ENCODE data around the gene MYRFL. TPM values are rescaled to one million over a fixed set of nuclear protein-coding genes. Genes with fewer than 3 reads are reported as not detected.

Gene MYRFL
- polyA plus RNA-seq, 1 of the 3 experiments (the other 2 are of a cell fraction) = not detected

DNA sequence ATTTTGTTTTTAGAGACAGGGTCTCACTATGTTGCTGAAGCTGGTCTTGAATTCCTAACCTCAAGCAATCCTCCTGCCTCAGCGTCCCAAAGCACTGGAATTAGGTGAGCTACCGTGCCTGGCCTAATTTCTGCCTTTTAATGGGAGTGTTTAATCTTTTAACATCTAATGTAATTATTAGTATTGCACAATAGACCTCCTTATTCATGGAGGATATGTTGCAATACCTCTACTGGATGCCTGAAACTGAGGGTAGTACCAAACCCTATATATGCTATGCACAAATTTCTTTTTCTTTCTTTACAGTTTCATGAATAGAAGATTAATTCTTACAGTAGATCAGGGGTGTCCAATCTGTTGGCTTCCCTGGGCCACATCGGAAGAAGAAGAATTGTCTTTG, 47.8 kb downstream of the MYRFL start:
- Histone ChIP-seq H3K36me3 (replicated peaks in 1 of 2; ENCODE audit: control insufficient read depth in 1 of 2, insufficient read depth in 2 of 2, low read length in 1 of 2) (no peaks in the 10 kb centered on the region), H3K27me3 (ENCODE audit: insufficient read depth) (no peaks in the 10 kb centered on the region), H3K27ac (ENCODE audit: low read depth in 2 of 2, low read length in 1 of 2) (no peak overlapping the region), H3K79me2 (ENCODE audit: insufficient read depth) (no peaks in the 10 kb centered on the region), H2AFZ (ENCODE audit: low read depth) (no peak overlapping the region), H3K4me3 (ENCODE audit: low read depth in 2 of 2, low read length in 1 of 2) (no peak overlapping the region), H3K9me2 (no peaks in the 10 kb centered on the region), H3F3A (replicated peaks; ENCODE audit: insufficient read depth) (no peaks in the 10 kb centered on the region), H3K9ac (no peak overlapping the region), H3K4me1 (ENCODE audit: control insufficient read depth in 1 of 2, insufficient read depth in 2 of 2, low read depth in 1 of 2, low read length in 1 of 2) (peaks cover 0 to 6% of the 10 kb centered on the region in 2 experiments; a peak in 1 of 4 replicates), H3K9me3 (no peaks in the 10 kb centered on the region), H4K20me1 (ENCODE audit: insufficient read depth) (no peaks in the 10 kb centered on the region), H3K4me2 (no peak overlapping the region)
- WGBS (ENCODE audit: low lambda C conversion rate) = 15% methylated on average over 3 of the region's 3 CpGs
- no peak for DNase-seq
- CTCF ChIA-PET = interaction anchor here (0.7 to 2.3 kb wide), 3 partner anchors 27 to 704 kb away, joined by 3 to 7 read pairs (median 4); no protein-coding TSS in a partner anchor
- POLR2A ChIA-PET = no interaction called here
- TF ChIP-seq FOSL2 (IDR thresholded peaks at IDR 0.05; ENCODE audit: borderline replicate concordance, low read depth) (no peak), JUND (IDR thresholded peaks at IDR 0.05) (no peak), FOXM1 (IDR thresholded peaks at IDR 0.05; ENCODE audit: low read depth) (no peak), RCOR1 (IDR thresholded peaks at IDR 0.05; ENCODE audit: low read length) (no peak), CHD2 (IDR thresholded peaks at IDR 0.05; ENCODE audit: low read length, partially characterized antibody) (no peak), MEF2A (IDR thresholded peaks at IDR 0.05; ENCODE audit: borderline replicate concordance, low read depth) (no peak), POLR2AphosphoS5 (IDR thresholded peaks at IDR 0.05; ENCODE audit: low read depth, low read length) (no peak), MXI1 (IDR thresholded peaks at IDR 0.05; ENCODE audit: low read depth, low read length) (no peak), GABPA (IDR thresholded peaks at IDR 0.05; ENCODE audit: low read depth) (no peak), GATA2 (CRISPR knock-in tag; IDR thresholded peaks at IDR 0.05) (no peak)
- TF ChIP-seq, protein P1, sequence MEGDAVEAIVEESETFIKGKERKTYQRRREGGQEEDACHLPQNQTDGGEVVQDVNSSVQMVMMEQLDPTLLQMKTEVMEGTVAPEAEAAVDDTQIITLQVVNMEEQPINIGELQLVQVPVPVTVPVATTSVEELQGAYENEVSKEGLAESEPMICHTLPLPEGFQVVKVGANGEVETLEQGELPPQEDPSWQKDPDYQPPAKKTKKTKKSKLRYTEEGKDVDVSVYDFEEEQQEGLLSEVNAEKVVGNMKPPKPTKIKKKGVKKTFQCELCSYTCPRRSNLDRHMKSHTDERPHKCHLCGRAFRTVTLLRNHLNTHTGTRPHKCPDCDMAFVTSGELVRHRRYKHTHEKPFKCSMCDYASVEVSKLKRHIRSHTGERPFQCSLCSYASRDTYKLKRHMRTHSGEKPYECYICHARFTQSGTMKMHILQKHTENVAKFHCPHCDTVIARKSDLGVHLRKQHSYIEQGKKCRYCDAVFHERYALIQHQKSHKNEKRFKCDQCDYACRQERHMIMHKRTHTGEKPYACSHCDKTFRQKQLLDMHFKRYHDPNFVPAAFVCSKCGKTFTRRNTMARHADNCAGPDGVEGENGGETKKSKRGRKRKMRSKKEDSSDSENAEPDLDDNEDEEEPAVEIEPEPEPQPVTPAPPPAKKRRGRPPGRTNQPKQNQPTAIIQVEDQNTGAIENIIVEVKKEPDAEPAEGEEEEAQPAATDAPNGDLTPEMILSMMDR (IDR thresholded peaks at IDR 0.05) = no peak
- TF ChIP-seq, protein P2, sequence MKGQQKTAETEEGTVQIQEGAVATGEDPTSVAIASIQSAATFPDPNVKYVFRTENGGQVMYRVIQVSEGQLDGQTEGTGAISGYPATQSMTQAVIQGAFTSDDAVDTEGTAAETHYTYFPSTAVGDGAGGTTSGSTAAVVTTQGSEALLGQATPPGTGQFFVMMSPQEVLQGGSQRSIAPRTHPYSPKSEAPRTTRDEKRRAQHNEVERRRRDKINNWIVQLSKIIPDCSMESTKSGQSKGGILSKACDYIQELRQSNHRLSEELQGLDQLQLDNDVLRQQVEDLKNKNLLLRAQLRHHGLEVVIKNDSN (IDR thresholded peaks at IDR 0.05; ENCODE audit: borderline replicate concordance, low read depth) = no peak
- TF ChIP-seq, protein P3, sequence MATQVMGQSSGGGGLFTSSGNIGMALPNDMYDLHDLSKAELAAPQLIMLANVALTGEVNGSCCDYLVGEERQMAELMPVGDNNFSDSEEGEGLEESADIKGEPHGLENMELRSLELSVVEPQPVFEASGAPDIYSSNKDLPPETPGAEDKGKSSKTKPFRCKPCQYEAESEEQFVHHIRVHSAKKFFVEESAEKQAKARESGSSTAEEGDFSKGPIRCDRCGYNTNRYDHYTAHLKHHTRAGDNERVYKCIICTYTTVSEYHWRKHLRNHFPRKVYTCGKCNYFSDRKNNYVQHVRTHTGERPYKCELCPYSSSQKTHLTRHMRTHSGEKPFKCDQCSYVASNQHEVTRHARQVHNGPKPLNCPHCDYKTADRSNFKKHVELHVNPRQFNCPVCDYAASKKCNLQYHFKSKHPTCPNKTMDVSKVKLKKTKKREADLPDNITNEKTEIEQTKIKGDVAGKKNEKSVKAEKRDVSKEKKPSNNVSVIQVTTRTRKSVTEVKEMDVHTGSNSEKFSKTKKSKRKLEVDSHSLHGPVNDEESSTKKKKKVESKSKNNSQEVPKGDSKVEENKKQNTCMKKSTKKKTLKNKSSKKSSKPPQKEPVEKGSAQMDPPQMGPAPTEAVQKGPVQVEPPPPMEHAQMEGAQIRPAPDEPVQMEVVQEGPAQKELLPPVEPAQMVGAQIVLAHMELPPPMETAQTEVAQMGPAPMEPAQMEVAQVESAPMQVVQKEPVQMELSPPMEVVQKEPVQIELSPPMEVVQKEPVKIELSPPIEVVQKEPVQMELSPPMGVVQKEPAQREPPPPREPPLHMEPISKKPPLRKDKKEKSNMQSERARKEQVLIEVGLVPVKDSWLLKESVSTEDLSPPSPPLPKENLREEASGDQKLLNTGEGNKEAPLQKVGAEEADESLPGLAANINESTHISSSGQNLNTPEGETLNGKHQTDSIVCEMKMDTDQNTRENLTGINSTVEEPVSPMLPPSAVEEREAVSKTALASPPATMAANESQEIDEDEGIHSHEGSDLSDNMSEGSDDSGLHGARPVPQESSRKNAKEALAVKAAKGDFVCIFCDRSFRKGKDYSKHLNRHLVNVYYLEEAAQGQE (IDR thresholded peaks at IDR 0.05; ENCODE audit: low read depth, low read length) = no peak
- TF ChIP-seq, protein P4, sequence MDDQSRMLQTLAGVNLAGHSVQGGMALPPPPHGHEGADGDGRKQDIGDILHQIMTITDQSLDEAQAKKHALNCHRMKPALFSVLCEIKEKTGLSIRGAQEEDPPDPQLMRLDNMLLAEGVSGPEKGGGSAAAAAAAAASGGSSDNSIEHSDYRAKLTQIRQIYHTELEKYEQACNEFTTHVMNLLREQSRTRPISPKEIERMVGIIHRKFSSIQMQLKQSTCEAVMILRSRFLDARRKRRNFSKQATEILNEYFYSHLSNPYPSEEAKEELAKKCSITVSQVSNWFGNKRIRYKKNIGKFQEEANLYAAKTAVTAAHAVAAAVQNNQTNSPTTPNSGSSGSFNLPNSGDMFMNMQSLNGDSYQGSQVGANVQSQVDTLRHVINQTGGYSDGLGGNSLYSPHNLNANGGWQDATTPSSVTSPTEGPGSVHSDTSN (IDR thresholded peaks at IDR 0.05) = no peak

Data from SK-N-SH (cell line).